Endothelial cell of umbilical vein (primary cell): Measurements from ENCODE around the gene EXOC1L.

Experiments used
- CTCF ChIP-seq, 2 donors: IDR thresholded peaks; 1 replicate in 1 of 2; 2 replicates in 1 of 2; pipeline ENCODE4 v1.5.1; 2011; ENCODE audit warnings: low read length in 2 of 2, mild to moderate bottlenecking in 2 of 2, moderate library complexity in 2 of 2, control low read depth in 1 of 2, inconsistent platforms in 1 of 2, low read depth in 1 of 2; ENCODE audit not compliant: insufficient read depth in 1 of 2; ENCODE audit errors: extremely low read depth in 1 of 2
- EZH2 ChIP-seq: IDR thresholded peaks from 2 replicates; pipeline ENCODE4 v1.6.1; 2012; ENCODE audit warnings: borderline replicate concordance, low read depth, mild to moderate bottlenecking, moderate library complexity, low read length, inconsistent platforms; ENCODE audit not compliant: severe bottlenecking
- POLR2A ChIP-seq: IDR thresholded peaks from 2 replicates; pipeline ENCODE4 v1.6.1; 2012; ENCODE audit warnings: low read depth, mild to moderate bottlenecking, control low read depth, low read length

GRCh38 chr4:55837903-55838302 lies 18.3 kb downstream of the EXOC1L start:
- TF ChIP-seq CTCF (IDR thresholded peaks at IDR 0.05; ENCODE audit: extremely low read depth in 1 of 2, insufficient read depth in 1 of 2, low read depth in 1 of 2, low read length in 2 of 2) (no peak), EZH2 (no peak), POLR2A (no peak)
